ENCODE data around the gene SLC28A3.

Gene SLC28A3

GRCh38 chr9:84339503-84339902, 1.1 kb downstream of the SLC28A3 start:
- no peak for DNase-seq

DNA sequence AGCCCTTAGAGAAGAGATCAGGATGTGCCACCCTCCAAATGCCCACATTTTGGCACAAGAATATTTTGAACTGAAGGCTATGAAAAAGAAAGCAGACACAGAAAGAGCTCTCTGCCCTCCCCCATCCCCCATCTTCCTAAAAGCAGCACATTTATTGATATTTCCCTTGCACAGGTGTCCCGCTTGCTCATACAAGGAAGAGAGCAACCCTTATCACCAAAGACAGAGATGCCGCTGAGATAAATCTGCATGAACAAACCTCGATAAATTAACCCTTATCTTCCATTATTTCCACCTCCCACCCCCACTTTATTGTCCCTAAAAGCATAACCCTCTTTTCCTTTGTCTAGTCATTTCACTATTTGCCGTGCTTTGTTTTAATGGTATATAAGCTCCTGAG, 1.8 kb downstream of the SLC28A3 start:
- DNase-seq, result no peak

- no peak for DNase-seq
Observed at GRCh38 chr9:84337252-84337651, 3.3 kb downstream of the SLC28A3 start.

DNA sequence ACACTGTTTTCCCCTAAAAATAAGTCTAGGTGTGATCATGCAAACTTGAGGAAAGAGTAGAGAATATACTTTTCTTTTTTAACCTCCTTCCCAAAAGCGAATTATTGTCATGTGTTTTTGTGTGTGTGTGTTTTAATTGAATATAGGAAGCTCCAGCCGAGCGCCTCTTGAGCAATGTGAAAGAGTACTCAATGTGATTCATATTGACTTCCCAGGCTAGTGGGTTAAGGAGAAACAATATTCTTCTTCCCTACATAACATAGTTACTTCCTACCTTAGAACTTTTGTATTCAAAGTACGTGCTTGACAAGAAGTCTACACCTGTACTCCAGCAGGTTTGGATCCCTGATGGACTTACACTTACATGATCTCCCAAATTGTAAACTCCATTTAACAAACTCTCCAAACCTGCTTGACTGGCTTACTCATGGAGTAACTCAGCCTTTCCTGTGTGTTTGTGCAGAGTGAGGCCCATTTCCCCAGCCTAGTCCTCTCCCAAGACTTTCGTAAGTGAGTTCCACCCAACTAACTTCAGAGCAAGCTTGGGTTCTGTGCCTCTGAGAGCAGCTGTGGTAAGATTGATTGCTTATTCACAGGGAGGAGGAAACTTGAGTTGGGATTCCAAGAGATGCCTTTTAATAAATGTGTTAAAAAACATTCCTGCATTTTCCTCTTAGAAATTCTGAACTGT, 9.3 kb downstream of the SLC28A3 start:
- no peak for DNase-seq

DNA sequence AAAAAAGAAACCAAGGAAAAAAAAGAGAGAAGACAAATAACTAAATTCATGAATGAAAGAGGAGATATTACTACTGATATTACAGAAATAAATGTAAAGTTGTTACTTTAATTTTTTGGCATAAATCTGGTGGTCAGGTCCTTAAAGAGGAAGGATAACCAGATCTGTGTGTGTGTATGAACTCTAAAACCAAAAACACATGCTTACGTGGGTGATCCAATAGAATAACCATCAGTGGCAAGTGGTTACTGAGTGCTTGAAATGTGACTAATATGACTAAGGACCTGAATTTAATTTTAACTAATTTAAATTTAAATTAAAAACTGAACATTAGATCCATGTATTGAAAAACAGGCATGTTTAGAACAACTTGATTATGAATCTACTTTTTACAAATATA, 10.3 kb downstream of the SLC28A3 start:
- DNase-seq, result no peak

DNA sequence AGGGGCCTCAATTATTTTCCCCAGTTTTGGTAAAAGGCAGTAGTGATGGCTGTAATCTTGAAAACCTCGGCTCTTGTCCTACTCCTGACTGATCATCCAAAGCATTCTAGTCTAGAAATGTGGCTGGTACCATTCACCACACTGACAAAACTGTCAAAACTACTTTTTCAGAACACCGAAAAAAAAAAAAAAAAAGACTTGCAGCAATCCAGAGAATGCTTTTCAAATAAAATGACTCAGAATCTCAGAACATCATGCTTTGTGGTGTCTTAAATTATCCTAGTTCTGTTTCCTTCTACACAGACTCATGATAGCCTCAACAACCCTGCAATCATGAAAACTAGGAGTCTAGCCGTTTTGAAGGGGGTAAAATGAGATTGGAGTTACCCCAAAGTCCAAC, 13.4 kb downstream of the SLC28A3 start:
- DNase-seq, result no peak

DNA sequence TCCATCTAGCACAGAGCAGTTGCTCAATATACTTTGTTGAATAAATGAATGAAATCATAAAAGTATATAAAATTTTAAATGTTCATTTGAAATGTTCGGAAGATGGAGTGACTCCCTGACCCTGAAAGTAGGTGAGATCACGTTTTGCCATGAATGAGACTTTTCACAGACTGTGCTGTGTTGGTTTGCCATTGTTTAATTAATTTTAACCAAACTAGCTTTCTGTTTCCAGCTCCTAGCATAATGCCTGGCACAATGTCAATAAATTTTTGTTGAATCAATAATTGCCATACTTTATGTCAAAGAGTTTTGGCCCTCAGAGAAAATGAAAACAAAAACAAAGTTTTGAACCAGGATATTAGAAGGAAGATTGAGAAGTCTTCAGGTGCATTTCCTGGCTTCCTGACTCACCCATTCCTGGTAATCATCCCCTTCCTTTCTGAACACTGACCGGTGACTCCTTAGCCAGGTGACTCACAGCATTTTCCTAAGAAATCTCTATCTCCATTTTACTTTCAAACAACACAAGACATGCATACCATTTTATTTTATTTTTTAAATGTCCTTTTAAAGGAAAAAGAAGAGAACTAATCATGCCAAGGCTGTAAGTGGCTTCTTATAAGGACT, 15.1 kb downstream of the SLC28A3 start:
- no peak for DNase-seq

GRCh38 chr9:84324811-84325210, 15.7 kb downstream of the SLC28A3 start:
- no peak for DNase-seq

- DNase-seq, result no peak
Observed at GRCh38 chr9:84323858-84324257, 16.7 kb downstream of the SLC28A3 start.

DNA sequence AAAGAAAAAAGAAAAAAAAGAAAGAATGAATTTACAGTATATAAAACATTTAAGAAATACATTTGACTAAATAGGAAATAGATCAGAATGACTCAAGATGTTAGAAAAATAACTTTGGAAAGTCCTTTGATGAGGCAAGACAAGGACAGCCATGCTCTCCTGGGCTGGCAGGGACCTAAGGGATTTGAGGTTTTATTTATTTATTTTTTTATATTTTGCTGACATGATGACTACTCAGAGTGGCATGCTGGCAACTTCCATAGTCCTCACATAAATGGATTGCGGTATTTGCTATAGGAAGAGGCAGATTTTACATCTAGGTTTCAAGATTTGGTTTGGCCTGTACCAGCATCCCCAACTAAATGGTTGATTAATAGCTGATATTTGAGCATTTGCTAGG, 17.7 kb downstream of the SLC28A3 start:
- no peak for DNase-seq

DNA sequence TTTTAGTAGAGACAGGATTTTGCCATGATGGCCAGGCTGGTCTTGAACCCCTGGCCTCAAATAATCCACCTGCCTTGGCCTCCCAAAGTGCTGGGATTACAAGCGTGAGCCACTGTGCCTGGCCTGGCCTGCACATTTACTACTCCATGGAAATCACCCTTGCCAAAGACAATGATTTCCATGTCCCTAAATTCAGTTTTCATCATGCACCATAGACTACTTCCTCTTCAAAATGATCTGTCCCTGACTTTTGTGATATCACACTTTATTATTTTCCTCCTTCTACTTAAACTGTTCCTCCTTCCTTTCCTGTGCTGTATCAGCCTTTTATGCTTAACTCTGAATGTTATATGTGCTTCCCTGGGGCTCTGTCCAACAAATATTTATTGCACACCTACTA, 20.3 kb downstream of the SLC28A3 start:
- no peak for DNase-seq

DNA sequence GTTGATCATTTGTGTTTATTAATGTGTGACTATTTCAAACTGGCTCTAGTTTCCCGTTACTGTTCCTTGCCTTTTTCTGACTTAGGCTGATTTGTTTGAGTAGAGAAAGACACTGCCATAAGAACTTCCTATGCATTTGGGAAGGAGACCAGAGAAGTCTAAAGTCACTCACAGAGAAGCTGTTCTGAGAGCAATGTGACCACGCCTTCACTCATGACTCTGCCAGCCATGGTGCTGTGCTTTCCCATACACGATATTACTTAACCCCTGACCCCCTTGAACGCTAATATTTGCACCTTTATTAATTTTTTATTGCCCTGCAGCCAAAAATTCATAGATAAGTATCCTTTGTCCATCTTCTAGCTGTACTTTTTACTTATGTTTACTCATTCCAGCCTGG, 20.9 kb downstream of the SLC28A3 start:
- DNase-seq, result no peak

DNA sequence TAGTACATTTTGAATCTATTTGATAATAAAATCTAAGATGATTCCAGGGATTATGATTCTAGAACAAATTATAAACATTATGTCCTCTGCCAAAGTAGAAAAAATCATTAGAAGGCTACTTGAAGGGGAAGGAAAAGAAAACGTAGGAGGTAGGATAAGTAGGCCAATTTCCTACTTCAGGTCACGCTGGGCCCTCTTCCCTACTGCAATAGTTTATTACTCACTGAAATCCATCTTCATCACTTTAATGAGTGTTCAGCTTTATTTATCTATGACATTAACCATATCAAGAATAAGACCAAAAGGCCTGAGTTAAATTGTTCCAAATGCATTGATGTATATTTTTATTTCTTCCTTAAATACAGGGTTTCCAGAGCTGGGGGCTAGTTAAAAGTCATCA, 21.6 kb downstream of the SLC28A3 start:
- DNase-seq, result no peak

- DNase-seq, result no peak
Observed at GRCh38 chr9:84317563-84317962, 23.0 kb downstream of the SLC28A3 start.

GRCh38 chr9:84315278-84315877, 25.2 kb downstream of the SLC28A3 start:
- no peak for DNase-seq

- DNase-seq, result no peak
Observed at GRCh38 chr9:84314306-84314705, 26.3 kb downstream of the SLC28A3 start.

- no peak for DNase-seq
Observed at GRCh38 chr9:84310883-84311282, 29.7 kb downstream of the SLC28A3 start.

DNA sequence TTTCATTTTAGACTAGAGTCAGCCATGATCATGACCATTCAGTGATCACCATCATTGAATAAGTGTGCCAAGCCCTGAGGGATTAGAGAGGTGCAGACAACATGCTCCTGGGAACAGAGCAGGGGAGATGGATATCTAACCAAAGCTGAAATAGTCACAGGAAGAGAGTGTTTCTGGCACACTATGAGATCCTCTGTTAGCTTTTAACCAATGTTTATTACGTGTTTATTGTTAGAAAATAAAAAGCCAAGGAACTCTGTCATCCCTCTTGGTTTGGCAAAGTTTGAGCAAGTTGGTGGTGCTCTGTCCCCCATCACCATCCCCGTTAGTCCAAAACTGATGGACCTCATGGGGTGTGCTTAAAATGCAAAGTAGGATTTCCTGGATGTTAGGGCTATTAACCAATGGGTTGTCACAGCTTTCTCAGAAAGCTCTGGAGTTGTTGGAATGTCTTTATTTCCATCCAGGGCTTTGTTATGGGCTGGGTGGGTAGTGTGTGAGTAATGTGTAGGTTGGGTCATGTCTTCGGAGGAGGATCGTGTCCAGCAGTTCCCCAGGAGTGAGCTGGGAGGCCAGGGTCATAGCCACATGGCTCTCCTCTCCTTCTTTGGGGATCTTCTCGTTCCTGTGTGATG, 34.9 kb downstream of the SLC28A3 start:
- DNase-seq, result no peak

- DNase-seq, result no peak
Observed at GRCh38 chr9:84304166-84304565, 36.4 kb downstream of the SLC28A3 start.

DNA sequence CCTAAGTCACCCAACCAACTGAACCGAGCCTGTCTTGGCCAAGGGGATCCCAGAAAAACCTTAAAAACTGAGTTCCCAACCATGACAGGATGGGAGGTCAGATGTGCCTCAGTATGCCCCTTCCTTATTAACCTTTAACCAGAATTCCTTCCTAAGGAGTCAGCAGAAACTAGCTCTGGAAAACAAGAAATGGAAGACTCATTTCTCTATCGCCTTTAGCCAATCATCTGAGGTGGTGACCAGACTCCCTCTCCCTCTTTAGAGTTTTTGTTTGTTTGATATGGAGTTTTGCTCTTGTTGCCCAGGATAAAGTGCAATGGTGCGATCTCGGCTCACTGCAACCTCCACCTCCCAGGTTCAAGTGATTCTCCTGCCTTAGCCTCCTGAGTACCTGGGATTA, 37.5 kb downstream of the SLC28A3 start:
- DNase-seq, result no peak

GRCh38 chr9:84301851-84302250, 38.7 kb downstream of the SLC28A3 start:
- no peak for DNase-seq

DNA sequence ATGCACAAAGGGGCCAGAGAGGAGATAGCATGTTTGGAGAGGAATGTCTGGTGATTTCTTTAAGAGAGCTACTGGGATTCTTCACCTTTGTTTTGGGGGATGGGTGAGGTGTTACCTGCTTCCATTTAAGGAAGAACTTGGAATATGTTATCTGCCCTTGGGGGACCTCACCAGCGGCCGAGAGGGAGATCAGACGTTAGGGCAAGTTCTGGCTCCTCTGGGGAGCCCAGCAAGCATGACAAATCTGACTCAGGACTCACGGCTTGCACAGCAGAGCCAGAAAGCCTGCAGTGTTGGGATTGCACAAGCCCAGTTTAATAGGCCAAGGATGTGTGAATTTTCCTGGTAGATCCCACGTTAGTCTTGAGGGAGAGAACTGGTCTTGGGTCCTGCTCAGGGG, 40.3 kb downstream of the SLC28A3 start:
- no peak for DNase-seq

GRCh38 chr9:84297162-84297821, 43.3 kb downstream of the SLC28A3 start:
- DNase-seq, result no peak
